Mucosa of gallbladder (tissue), 1 donor: ENCODE data around the gene C1QTNF1. TPM values are rescaled to one million over a fixed set of nuclear protein-coding genes. Genes with fewer than 3 reads are reported as not detected.
A peak's percentile ranks its signal among the peaks of the same experiment; 100 is the strongest.

Experiments used
- DNase-seq: peaks from one replicate; pipeline ENCODE4 v3.0.0-alpha.2; 2020; ENCODE audit warnings: low spot score
- total RNA-seq: library from RNA; stranded (reverse); gene quantifications from one replicate; pipeline ENCODE4 v1.2.1, GENCODE V29; 2021
- donor health status: DM: no; HTN: no; CAD: no.

C1QTNF1 gene
- total RNA-seq, 1 donor from 2014 or later: 45.3 TPM

DNA sequence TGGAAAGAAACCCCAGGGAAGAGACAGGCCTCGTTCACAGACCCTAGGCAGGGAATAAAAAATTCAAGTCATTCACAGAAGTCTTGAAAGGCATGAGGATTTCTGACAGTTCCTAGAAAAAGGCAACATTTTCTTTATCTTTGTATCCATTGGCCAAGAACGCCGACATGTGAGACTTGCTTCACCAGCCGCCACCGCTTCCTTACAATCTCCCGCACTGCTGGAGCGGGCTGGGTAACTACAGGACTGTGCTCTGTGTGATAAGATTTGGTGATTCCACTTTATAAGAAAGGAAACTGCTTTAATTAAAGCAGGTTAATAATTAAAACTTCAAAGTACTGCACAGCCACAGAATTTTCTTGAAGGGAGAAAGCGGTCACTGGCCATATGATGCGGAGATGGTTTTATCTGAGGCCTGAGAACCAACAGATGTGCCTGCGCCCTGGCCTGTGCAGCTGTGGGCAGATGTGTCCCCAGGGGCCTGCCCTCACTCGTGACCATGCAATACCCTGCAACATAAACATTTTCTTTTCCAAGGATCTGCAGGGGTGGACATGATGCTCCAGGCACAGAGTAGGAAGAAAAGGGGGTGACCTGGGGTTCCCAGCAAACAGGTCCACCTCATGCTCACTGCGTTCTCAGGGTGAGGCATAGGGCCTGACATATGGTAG is 31.3 kb upstream of the C1QTNF1 start:
- DNase-seq: no peak

DNA sequence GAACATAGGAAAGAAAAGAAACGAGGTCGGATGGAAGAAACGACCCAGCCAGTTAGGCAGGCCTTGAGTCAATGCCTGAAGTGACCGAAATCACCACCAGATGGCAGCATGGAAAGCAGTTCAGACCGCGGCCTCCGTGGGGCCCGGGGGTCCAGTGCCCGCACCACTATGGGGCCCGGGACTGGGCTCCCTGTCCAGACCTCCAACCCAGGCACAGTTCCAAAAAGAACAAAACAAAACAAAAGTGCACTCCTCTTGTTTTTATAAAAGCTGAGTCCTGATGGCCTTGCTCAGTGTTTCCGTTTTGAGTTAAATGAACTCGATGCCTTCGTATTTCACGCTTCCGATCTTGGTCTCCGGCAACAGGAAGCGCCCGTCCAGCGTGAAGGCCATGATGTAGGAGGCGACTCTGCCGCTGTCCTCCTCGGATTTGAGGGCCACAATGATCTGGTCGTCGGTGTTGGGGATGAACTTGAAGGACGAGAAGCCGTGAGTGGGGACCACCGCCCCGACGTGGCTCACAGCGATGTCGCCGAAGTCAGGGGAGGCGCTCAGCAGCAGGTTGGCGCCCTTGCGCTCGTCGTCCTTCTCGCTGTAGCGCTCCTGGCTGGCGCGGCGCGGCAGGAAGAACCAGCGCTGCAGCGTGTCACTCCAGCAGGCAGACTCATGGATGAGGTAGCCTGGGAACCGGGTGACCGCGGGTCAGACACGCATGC is 30.6 kb upstream of the C1QTNF1 start:
- DNase-seq: no peak

DNA sequence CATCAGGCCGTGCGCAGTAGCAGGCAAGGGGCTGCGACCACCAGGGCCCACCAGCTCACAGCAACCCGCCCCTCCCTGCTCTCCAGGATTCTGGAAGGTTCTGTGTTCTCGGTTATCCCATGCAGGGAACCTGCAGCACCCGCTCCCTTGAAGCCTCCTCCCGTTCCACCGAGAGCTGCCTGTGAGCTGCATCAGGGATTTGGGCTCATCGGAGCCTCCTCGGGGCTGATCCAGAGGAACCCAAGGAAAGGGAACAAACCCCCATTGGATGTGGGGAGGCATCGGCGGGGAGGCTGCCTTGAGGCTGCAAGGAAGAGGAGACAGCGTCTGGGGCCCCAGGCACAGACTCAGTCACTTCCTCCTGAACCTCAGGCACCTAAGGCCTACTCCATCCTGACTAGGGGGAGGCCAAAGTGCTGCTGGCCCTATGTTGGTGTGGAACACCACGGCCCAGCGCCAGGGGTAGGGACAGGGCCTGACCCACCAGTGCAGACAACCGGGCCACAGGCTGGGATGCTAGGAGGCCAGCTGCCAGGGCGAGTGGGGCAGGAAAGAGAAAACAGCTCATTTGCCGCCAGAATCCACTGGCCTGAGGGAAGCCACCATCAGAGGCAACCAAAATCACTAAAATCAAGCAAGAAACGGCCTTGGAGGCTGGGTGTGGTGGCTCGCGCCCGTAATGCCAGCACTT is 29.8 kb upstream of the C1QTNF1 start:
- DNase-seq: no peak

DNA sequence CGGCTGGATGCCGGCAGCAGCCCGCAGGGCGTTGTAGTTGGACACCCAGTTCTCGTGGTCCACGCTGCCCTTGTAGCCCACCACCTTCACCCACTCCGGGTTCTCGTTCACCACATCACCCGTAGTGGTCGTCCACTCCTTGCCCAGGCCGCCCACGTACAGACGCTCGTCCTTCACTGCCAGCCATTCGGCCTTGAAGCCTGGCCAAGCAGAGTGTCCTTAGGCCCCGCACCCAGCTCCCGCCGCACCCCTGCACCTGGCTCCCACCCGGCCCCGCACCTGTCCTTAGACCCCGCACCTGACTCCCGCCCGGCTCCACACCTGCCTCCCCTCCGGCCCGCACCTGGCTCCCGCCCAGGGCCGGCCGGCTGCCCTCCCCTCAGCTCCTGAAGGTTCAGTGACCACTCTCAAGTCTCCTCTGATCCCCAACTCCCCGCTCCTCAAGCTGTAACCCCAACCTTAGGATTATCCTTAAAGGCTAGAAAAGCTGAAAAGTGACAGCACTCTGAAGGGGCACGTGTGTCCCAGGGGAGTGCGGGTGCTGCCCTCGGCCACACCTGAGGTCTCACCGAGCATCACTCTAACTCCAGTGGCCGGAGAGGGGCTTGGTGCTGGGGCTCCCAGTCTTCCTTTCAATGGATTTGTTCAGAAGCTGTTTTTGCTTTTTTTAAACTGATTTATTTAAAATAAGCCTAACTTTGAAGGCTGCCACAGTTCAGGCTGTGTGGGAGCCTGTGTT is 28.8 kb upstream of the C1QTNF1 start:
- no peak for DNase-seq

DNA sequence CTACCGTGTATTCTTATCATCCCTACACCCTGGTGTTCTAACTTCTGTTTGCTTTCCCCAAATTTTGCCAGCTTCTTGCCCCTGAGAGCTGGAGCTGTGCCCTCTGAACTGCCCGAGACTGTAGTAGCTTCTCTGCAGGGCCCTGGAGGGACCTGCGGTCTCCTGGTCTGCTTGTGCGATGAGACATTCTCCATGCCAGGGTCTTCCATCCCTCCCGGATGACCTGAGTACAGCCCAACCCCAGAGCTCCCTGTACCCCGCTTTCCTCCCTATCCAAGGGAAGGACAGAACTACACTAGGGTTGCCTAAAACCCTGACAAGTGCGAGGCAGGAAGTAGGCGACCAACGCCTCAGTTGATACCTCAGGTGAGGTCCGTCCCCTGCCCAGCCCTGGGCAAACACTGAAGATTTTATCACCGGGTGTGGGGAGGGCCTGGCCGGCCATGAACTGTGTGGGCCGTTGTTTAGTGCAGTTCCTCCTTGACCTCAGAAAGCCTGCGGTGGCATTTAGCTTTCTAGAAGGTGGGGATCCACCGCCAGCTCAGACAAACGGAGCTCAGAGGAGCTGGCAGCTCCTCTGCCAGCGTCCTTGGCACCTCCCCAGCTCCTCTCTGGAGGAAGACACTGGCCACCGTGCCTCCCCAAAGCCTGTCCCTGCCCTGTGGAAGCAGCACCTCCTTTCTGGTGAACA is 28.1 kb upstream of the C1QTNF1 start:
- peak; percentile 80 for DNase-seq

DNA sequence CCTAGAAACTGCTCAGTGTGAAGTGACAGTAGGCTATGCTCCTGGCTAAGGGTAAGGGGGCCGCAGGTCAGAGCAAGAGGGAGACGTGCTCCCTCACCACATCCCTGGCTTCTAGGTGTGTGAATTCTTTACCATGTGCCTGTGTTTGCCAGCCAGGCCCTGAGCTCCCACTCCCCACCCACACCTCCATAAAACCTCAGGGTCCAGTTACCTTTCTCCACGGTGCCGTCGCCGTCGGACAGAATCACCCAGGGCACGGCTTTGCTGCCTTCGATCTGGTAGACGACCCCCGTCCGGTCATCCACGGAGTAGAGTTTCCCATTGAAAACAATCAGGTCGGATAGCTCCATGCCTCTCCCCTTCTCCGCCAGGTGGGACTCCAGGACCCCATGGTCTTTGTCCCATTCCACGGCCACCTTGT is 27.2 kb upstream of the C1QTNF1 start:
- DNase-seq: no peak

DNA sequence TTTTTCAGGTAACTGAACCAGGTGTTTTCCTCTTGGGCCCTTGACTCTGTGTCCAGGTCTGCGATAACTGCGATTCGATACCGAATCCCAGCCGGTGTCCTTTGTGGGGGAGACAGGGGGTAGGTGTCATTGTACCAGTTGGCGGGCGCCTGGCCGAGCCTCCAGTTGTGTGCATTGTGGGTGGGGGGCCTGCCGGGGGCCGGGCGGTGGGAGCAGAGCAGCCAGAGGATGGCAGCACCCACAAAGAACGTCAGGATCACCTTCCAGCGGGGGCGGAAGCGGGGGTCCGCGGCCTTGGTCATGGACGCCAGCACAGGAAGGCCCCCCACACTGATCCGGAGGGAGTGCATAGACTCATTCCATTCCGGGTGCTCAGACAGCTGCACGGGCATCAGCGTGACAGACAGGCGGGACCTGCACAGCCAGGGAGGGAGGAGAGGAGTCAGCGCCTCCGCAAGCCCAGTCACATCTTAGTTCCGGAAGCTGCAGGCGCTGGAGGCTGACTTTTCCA is 26.7 kb upstream of the C1QTNF1 start:
- DNase-seq: no peak

DNA sequence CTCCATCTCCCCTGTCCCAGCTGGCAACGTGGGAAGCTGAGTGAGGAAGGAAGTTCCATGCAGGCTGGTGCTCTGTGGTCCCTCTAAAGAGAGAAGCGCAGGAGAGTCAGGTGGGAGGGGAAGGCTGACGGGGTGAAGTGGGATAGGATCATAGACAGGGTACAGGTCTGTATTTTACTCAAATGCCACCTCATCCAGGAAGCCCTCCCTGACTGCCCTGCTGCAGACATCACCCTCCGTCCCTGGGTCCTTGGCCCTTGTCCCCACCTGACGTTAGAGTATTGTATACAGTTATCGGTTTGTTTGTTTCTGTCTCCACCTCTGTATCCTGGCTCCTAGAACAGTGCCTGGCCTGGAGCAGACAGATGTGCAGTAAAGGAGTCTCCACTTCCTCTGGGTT is 26.1 kb upstream of the C1QTNF1 start:
- no peak for DNase-seq

DNA sequence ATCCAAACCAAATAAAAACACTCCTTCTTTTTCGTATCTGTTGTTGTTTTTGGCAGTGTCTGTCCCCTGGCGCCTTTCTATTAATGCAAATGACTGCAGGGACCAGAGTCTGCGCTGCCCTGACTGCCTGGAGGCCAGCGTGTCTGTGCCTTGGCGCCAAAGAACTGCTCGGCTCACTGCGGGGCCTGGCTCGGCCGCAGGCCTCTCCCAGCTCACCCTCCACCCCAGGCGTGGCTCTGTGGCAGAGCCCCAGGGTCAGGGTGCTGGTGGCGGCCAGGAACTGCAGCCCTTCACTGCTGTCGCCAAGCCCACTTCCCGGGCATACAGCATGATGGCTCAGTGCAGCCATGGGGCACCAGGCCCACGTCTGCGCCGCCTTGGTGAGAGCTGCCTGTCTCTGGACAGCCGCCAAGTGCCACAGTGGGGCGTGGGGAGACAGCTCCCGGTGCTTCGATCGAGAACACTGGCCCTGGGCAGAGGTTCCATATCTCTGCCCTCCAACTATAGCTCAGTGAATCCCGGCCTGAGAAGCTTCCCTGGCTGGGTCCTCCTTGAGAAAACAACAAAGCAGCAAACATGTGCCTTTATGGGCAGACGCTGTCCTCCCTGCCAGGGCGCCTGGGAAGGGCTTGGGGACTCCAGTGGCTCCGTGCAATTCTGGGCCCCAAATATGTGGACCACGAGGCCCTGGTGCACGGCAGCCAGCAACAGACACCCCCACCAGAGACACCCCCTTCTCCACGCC is 25.5 kb upstream of the C1QTNF1 start:
- peak; percentile 63 for DNase-seq

DNA sequence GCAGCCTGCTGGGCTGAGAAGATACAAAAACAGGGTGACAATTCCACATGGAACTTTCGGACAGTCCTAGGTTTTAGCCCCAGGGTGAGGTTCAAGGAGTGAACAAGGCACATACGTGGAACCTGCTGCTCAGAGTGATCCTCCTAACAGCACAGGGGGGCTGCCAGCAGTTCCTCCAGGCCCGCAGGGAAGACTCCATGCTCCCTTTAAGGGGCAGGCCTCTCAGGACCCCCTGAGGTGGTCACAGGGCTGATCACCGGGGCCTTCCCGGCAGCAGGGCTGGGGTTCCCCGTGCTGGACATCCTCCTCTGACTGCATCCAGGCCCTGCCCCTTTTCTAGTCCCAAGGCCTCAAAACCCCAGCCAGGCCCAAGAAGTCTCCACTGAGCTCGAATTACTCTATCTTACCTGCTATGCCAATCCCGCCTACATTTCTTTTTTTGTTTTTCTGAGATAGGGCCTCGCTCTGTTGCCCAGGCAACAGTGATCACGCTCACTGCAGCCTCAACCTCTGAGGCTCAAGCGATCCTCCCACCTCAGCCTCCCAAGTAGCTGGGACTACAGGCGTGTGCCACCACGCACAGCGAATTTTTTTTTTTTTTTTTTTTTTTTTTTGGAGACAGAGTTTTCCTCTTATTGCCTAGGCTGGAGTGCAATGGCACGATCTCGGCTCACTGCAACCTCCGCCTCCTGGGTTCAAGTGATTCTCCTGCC is 24.8 kb upstream of the C1QTNF1 start:
- DNase-seq: no peak

DNA sequence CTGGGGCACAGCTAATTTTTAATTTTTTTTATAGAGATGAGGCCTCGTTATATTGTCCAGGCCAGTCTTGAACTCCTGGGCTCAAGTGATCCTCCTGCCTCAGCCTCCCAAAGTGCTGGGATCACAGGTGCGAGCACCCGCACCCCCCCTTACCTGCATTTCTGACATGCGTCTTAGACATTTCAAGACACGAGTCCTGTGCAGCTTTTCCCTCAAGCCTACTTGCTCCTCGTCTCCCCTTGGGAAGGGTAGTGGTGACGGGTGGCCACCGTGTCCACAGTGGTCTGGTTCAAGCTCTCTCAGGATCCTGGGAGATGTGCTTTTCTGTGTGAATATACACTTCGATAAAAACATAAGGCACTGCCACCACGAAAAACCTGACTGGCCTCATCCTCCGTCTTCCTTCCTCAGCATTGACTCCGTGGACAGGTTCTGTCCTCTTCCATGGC is 24.0 kb upstream of the C1QTNF1 start:
- DNase-seq: no peak

DNA sequence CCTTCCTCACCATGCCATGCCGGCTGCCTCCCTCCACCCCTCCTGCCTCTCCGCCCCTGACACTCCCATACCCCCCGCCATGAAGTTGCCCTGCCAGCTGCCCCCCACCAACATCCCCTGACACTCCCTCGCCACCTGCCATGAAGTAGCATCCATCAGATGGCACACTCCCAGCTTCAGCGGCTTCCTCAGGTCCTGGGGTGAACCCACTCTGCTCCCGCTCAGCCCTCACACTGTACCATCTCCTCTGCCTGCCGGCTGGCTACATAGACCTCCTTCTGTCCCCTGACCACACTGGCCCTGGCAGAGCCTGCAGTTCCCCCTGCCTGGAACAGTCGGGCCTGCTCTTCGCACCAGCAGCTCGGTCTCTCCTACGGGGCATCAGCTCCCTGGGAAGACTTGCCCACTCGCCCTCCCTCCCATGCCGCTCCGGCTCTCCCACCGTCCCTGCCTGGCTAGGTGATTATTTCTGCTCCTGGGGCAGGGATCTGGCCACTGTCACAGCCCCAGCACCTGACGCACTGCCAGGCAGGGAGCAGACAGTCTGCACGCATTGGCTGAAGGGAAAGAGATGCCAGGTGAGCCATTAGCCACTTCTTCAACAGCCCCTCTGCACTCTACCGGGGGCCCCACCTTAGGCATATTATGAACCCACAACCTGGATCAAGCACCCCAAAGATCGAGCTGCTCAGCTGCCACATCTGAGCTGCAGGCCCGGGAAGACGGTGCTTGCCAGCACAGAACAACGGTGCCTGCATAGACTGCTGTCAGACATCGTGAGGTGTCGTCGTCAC is 23.4 kb upstream of the C1QTNF1 start:
- no peak for DNase-seq

DNA sequence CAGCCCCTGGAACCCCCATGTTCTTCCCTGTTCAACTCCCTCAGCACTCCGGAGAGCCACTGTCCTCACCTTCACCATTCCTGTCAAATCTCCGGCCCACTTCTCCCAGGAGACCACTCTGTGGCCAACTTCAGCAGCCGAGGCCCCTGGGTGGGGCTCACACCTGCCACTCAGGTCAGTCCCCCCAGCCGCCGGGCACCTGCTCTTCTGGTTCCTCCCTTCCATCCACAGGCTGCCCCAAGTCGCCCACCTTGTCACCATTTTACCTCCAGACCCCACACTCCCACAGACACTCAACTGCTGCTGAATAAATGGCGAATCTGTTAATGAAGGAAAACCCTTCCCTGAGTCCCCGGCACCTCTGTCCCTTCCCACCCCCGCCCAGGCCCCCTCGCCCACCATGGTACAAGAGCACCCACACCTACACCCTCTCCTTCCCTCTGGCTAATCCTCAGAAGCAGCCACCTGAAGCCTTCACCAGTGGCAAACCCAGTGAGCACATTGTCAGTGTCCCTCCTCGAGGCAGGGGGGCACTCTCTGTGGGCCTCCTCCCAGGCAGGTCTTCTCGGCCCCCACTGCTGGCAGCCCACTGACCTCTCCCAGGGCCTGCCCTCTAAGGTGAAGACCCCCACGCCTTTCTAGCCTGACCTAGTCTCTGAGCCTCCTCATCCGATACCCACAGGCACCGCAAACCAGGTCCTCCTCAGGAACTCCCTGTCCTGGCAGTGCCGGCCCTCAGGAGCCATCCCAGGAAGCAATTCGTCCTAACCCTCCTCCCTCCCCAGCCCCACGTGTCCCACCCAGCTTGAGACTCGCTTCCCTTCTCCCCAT is 22.6 kb upstream of the C1QTNF1 start:
- DNase-seq: no peak

DNA sequence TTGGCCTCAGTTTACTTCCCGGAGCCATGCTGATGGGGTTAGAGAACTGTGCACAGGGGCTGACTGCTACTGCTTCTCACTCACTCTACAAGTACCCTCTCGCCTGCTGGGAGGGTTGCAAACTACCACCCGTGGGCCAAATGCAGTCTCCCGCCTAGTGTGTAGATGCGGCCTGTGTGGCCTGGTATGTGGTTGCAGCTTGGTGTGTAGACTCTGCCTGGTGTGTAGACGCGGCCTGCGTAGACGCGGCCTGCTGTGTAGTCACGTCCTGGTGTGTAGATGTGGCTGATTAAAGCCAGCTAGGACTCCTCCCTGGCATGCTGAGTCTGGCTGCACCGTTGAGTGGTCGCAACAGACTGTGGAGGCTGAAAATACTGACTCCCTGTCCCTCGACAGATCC is 21.7 kb upstream of the C1QTNF1 start:
- DNase-seq: no peak

DNA sequence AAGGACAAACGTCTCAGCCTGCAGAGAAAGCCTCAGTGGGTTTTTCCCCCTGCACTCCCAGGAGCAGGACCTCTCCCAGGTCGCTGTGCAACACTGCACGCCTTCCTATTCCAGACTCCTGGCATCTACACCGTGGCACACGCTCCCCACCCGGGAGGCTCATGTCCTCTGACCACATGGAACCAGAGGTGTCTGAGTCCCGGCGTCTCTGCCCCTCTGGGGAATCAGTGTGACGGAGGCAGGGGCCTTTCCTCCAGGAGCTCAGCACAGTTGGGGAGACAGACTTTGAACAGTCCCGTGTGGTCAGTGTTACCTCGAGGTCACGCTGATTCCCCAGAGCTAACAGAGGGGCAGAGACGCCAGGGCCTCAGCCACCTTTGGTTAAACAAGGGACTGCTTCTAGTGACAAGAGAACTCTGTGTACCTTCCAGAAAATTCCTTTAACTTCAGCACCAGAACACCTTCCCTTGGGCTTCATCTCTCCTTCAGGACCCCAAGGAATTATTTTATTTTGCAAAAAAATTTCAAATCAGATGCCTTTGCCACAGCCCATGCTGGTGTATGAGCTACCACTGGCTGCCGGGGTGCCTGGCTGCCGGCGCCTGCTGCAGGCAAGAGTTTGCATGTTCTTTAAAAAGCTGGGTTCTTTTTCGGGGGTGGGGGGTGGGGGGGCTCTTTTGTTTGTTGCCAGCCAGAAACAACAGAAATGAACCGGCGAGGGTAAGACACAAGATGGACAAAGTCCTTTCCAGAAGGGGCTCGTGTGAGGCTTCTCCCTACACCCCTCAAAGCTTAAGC is 21.0 kb upstream of the C1QTNF1 start:
- DNase-seq: no peak

DNA sequence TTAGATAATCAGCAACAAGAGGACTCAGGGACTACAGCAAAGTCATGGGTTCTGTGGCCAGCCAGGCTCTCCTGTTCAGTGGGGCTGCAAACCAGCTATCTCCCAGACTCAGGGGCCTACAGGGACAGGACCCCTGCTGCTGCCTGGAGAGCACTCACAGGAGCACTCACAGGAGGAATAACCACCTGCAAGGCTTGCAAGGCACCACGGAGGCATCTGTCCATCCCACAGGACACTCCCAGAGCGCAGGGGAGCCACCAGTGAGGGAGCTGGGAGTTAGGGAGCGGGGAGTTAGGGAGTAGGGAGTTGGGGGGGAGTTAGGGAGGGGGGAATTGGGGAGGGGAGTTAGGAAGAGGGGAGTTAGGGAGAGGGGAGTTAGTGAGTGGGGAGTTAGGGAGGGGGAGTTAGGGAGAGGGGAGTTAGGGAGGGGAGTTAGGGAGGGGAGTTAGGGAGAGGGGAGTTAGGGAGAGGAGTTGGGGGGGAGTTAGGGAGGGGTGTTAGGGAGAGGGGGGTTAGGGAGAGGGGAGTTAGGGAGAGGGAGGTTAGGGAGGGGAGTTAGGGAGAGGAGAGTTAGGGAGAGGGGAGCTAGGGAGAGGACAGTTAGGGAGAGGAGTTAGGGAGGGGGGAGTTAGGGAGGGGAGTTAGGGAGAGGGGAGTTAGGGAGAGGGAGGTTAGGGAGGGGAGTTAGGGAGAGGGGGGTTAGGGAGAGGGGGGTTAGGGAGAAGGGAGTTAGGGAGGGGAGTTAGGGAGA is 20.1 kb upstream of the C1QTNF1 start:
- no peak for DNase-seq
